H9 (cell line): ENCODE data around the gene SIPA1. TPM values are rescaled to one million over a fixed set of nuclear protein-coding genes. Genes with fewer than 3 reads are reported as not detected.

Experiments used
- DNase-seq: peaks from one replicate; pipeline ENCODE4 v3.0.0-alpha.2; 2017
- H2AFZ ChIP-seq: one replicate; pipeline ENCODE4 v1.6.1; 2013; ENCODE audit warnings: mild to moderate bottlenecking, low read length, control low read depth, moderate library complexity
- H2AK5ac ChIP-seq: 2 replicates; pipeline ENCODE4 v1.6.1; 2013; ENCODE audit warnings: low read length, control low read depth, mixed read lengths; ENCODE audit not compliant: insufficient read length
- H2BK120ac ChIP-seq: one replicate; pipeline ENCODE4 v1.6.1; 2013; ENCODE audit warnings: low read depth, mild to moderate bottlenecking, low read length, control low read depth, inconsistent platforms; ENCODE audit not compliant: poor library complexity, severe bottlenecking
- H2BK12ac ChIP-seq: 2 replicates; pipeline ENCODE4 v1.6.1; 2013; ENCODE audit warnings: low read length, control low read depth, mixed read lengths, low read depth; ENCODE audit not compliant: insufficient read length
- H2BK15ac ChIP-seq: 2 replicates; pipeline ENCODE4 v1.6.1; 2013; ENCODE audit warnings: low read depth, low read length, control low read depth
- H2BK20ac ChIP-seq: one replicate; pipeline ENCODE4 v1.6.1; 2013; ENCODE audit warnings: low read depth, mild to moderate bottlenecking, low read length, control low read depth, inconsistent platforms; ENCODE audit not compliant: poor library complexity, severe bottlenecking
- H2BK5ac ChIP-seq: 2 replicates; pipeline ENCODE4 v1.6.1; 2013; ENCODE audit warnings: low read length, control low read depth, mixed read lengths; ENCODE audit not compliant: insufficient read length
- H3K14ac ChIP-seq: 2 replicates; pipeline ENCODE4 v1.6.1; 2013; ENCODE audit warnings: low read length, control low read depth; ENCODE audit not compliant: insufficient read depth
- H3K18ac ChIP-seq: 2 replicates; pipeline ENCODE4 v1.6.1; 2013; ENCODE audit warnings: low read depth, mild to moderate bottlenecking, mixed read lengths, low read length, control low read depth; ENCODE audit not compliant: insufficient read length
- H3K23ac ChIP-seq: 2 replicates; pipeline ENCODE4 v1.6.1; 2013; ENCODE audit warnings: low read length, control low read depth, mixed read lengths, low read depth; ENCODE audit not compliant: insufficient read length
- H3K23me2 ChIP-seq: 2 replicates; pipeline ENCODE4 v1.6.1; 2013; ENCODE audit warnings: low read depth, mild to moderate bottlenecking, mixed read lengths, low read length, control low read depth; ENCODE audit not compliant: insufficient read length, poor library complexity, severe bottlenecking
- H3K27ac ChIP-seq: 2 replicates; pipeline ENCODE4 v1.5.1; 2013; ENCODE audit warnings: low read length, control low read depth, mixed read lengths, low read depth; ENCODE audit not compliant: insufficient read length
- H3K27me3 ChIP-seq: 2 replicates; pipeline ENCODE4 v1.6.1; 2013; ENCODE audit warnings: low read length, control low read depth, inconsistent platforms; ENCODE audit not compliant: insufficient read depth
- H3K4ac ChIP-seq: 2 replicates; pipeline ENCODE4 v1.6.1; 2013; ENCODE audit warnings: low read depth, mild to moderate bottlenecking, control low read depth, inconsistent platforms, low read length, moderate library complexity
- H3K4me1 ChIP-seq: 2 replicates; pipeline ENCODE4 v1.6.1; 2013; ENCODE audit warnings: low read length, control low read depth, inconsistent platforms; ENCODE audit not compliant: insufficient read depth
- H3K4me2 ChIP-seq: 2 replicates; pipeline ENCODE4 v1.6.1; 2013; ENCODE audit warnings: low read length, control low read depth, mixed read lengths; ENCODE audit not compliant: insufficient read length, insufficient read depth
- H3K56ac ChIP-seq: 2 replicates; pipeline ENCODE4 v1.6.1; 2013; ENCODE audit warnings: low read depth, mild to moderate bottlenecking, mixed read lengths, low read length, control low read depth; ENCODE audit not compliant: insufficient read length
- H3K79me1 ChIP-seq: 2 replicates; pipeline ENCODE4 v1.6.1; 2013; ENCODE audit warnings: low read depth, mild to moderate bottlenecking, moderate library complexity, low read length, control low read depth, inconsistent platforms; ENCODE audit not compliant: insufficient read depth, poor library complexity, severe bottlenecking
- H3K79me2 ChIP-seq: 2 replicates; pipeline ENCODE4 v1.6.1; 2013; ENCODE audit warnings: low read length, control low read depth, inconsistent platforms; ENCODE audit not compliant: insufficient read depth
- H3K9ac ChIP-seq: 2 replicates; pipeline ENCODE4 v1.6.1; 2013; ENCODE audit warnings: low read length, control low read depth, mixed read lengths; ENCODE audit not compliant: insufficient read length; ENCODE audit errors: extremely low read depth
- H3K9me3 ChIP-seq: one replicate; pipeline ENCODE4 v1.6.1; 2013; ENCODE audit warnings: low read depth, low read length, inconsistent platforms; ENCODE audit not compliant: control insufficient read depth
- H3T11ph ChIP-seq: one replicate; pipeline ENCODE4 v1.6.1; 2013; ENCODE audit warnings: mild to moderate bottlenecking, low read length, control low read depth, inconsistent platforms
- H4K20me1 ChIP-seq: one replicate; pipeline ENCODE4 v1.6.1; 2013; ENCODE audit not compliant: control insufficient read depth, insufficient read length, insufficient read depth
- H4K5ac ChIP-seq: 2 replicates; pipeline ENCODE4 v1.6.1; 2013; ENCODE audit warnings: low read depth, mild to moderate bottlenecking, mixed read lengths, low read length, control low read depth; ENCODE audit not compliant: insufficient read length
- H4K8ac ChIP-seq: replicated peaks from 2 replicates; pipeline ENCODE4 v1.6.1; 2013; ENCODE audit warnings: low read length, control low read depth, mixed read lengths, low read depth; ENCODE audit not compliant: insufficient read length
- H4K91ac ChIP-seq: 2 replicates; pipeline ENCODE4 v1.6.1; 2013; ENCODE audit warnings: low read depth, mild to moderate bottlenecking, moderate library complexity, mixed read lengths, low read length, control low read depth; ENCODE audit not compliant: insufficient read length
- H3K27ac Mint-ChIP-seq, 3 experiments: 2 replicates in 2 of 3; 3 replicates in 1 of 3; pipeline ENCODE4 v1.8.0; 2020 to 2021; ENCODE audit warnings: mixed read lengths in 3 of 3, mild to moderate bottlenecking in 1 of 3, moderate library complexity in 1 of 3
- H3K27me3 Mint-ChIP-seq: 2 replicates; pipeline ENCODE4 v1.8.0; 2021; ENCODE audit warnings: low read depth, mild to moderate bottlenecking, moderate library complexity, mixed read lengths
- H3K36me3 Mint-ChIP-seq, 3 experiments: 2 replicates in 2 of 3; 3 replicates in 1 of 3; pipeline ENCODE4 v1.8.0; 2020 to 2021; ENCODE audit warnings: low read depth in 3 of 3, mixed read lengths in 3 of 3; ENCODE audit not compliant: insufficient read depth in 1 of 3
- H3K4me1 Mint-ChIP-seq, 2 experiments: 2 replicates each; pipeline ENCODE4 v1.8.0; 2020; ENCODE audit warnings: mixed read lengths in 2 of 2
- H3K4me3 Mint-ChIP-seq, 2 experiments: 2 replicates in 1 of 2; 3 replicates in 1 of 2; pipeline ENCODE4 v1.8.0; 2020 to 2021; ENCODE audit warnings: mild to moderate bottlenecking in 2 of 2, mixed read lengths in 2 of 2, moderate library complexity in 1 of 2
- H3K9me3 Mint-ChIP-seq, 2 experiments: 2 replicates in 1 of 2; 3 replicates in 1 of 2; pipeline ENCODE4 v1.8.0; 2020; ENCODE audit warnings: mild to moderate bottlenecking in 2 of 2, mixed read lengths in 2 of 2, moderate library complexity in 1 of 2
- total RNA-seq: library from RNA; stranded (reverse); gene quantifications from 2 replicates; pipeline ENCODE4 v1.2.1, GENCODE V29; 2021
- TF ChIP-seq, protein P1 (sequence below): fragments of 200-600 bp; sonication (generic); conservative IDR thresholded peaks from 3 replicates; pipeline ENCODE4 v1.8.0; 2021; ENCODE audit warnings: antibody characterized with exemption, mild to moderate bottlenecking

SIPA1 gene
- total RNA-seq, 1 experiment from 2014 or later, result 32.0 TPM

DNA sequence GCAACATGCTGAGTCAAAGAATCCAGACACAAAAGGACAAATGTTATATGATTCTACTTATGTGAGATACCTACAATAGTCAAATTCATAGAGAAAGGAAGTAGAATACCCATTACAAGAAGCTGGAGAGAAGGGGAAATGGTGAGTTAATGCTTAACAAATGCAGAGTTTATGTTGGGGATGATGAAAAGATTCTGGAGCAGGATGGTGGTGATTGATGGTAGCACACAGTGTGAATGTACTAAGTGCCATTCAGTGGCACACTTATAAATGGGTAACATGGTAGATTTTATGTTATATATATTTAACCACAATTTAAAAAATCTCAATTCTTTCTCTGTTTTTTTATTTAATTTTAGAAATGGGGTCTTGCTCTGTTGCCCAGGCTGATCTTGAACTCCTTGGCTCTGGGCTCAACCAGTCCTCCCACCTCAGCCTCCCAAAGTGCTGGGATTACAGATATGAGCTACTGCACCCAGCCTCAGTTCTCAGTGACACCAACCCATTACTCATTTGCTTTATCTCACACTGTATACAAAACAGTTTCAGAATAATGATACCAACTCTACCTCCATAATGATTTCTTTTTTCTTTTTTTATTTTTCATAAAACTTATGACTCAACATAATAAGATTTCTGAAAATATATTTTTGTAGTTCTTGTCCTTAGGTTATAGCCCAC lies 34.4 kb downstream of the SIPA1 start:
- Histone ChIP-seq H3K79me2 (no peaks in the 10 kb centered on the region), H2BK120ac (no peak overlapping the region), H3K18ac (no peak overlapping the region), H3K9ac (no peak overlapping the region), H2AFZ (no peak overlapping the region), H3K23me2 (no peaks in the 10 kb centered on the region), H3K23ac (no peak overlapping the region), H3K56ac (no peak overlapping the region), H3K4ac (no peak overlapping the region), H3K4me1 (no peaks in the 10 kb centered on the region), H4K8ac (no peak overlapping the region), H4K91ac (no peak overlapping the region), H2BK5ac (no peak overlapping the region), H2BK20ac (no peak overlapping the region), H3K14ac (no peak overlapping the region), H3K9me3 (no peaks in the 10 kb centered on the region), H3T11ph (no peak overlapping the region), H2AK5ac (no peak overlapping the region), H3K79me1 (no peaks in the 10 kb centered on the region), H3K27ac (no peak overlapping the region), H2BK12ac (no peak overlapping the region), H4K5ac (no peak overlapping the region), H2BK15ac (no peak overlapping the region), H3K27me3 (no peaks in the 10 kb centered on the region), H3K4me2 (no peak overlapping the region), H4K20me1 (no peaks in the 10 kb centered on the region)
- no peak for DNase-seq
- Mint-ChIP-seq H3K9me3 (no peaks in the 10 kb centered on the region), H3K36me3 (no peaks in the 10 kb centered on the region), H3K27ac (no peak overlapping the region), H3K27me3 (peaks cover 7% of the 10 kb centered on the region), H3K4me1 (no peaks in the 10 kb centered on the region), H3K4me3 (no peak overlapping the region)
- TF ChIP-seq, protein P1, sequence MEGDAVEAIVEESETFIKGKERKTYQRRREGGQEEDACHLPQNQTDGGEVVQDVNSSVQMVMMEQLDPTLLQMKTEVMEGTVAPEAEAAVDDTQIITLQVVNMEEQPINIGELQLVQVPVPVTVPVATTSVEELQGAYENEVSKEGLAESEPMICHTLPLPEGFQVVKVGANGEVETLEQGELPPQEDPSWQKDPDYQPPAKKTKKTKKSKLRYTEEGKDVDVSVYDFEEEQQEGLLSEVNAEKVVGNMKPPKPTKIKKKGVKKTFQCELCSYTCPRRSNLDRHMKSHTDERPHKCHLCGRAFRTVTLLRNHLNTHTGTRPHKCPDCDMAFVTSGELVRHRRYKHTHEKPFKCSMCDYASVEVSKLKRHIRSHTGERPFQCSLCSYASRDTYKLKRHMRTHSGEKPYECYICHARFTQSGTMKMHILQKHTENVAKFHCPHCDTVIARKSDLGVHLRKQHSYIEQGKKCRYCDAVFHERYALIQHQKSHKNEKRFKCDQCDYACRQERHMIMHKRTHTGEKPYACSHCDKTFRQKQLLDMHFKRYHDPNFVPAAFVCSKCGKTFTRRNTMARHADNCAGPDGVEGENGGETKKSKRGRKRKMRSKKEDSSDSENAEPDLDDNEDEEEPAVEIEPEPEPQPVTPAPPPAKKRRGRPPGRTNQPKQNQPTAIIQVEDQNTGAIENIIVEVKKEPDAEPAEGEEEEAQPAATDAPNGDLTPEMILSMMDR, result no peak
